ENCODE data around the gene BRK1.

GRCh38 chr3:10106919-10107318 lies 8.6 kb upstream of the BRK1 start:
- TF ChIP-seq POLR2A (IDR thresholded peaks at IDR 0.05; ENCODE audit: low read length) (no peak), GATA1 (IDR thresholded peaks at IDR 0.05; ENCODE audit: low read depth, low read length) (no peak)
